Suprapubic skin (tissue), 3 donors: ENCODE measurements around the gene NVL.

Source experiments
- CTCF ChIP-seq, 2 donors: fragments of 200-600 bp in 1 of 2; fragments of 450-650 bp in 1 of 2; sonication (generic) in 1 of 2; IDR thresholded peaks; one replicate each; pipeline ENCODE4 v1.5.1; 2016 to 2019; ENCODE audit warnings: antibody characterized with exemption in 2 of 2, mild to moderate bottlenecking in 1 of 2, moderate library complexity in 1 of 2
- EP300 ChIP-seq: sonication (generic); formaldehyde crosslinking; IDR thresholded peaks from one replicate; pipeline ENCODE4 v1.6.1; 2017; ENCODE audit warnings: antibody characterized with exemption
- POLR2A ChIP-seq, 2 donors: fragments of 450-650 bp; IDR thresholded peaks; one replicate each; pipeline ENCODE4 v1.6.1; 2017; ENCODE audit warnings: antibody characterized with exemption in 2 of 2, mild to moderate bottlenecking in 2 of 2, moderate library complexity in 2 of 2

- TF ChIP-seq POLR2A (IDR thresholded peaks at IDR 0.05) (no peak), CTCF (IDR thresholded peaks at IDR 0.05) (no peak), EP300 (no peak)
Observed at GRCh38 chr1:224180783-224181452, 149.1 kb downstream of the NVL start.
